HepG2 (cell line): ENCODE results near the gene CHPF. TPM values are rescaled to one million over a fixed set of nuclear protein-coding genes. Genes with fewer than 3 reads are reported as not detected.

ENCODE experiments used
- ATAC-seq: fragments of 200-7000 bp; cut with Tn5 transposase; 3 replicates; pipeline ENCODE4 v1.9.1; 2020; ENCODE audit warnings: mild to moderate bottlenecking, moderate library complexity
- BruUV-seq: library from RNA; stranded (reverse); fragments of 400-500 nt; replicated peaks from 2 replicates; lab custom pipeline; 2021; lab: Mats Ljungman, UMichigan
- CTCF ChIA-PET: fragments of 300-600 bp; formaldehyde crosslinking; extraction: SDS; loops from one replicate; lab custom pipeline; 2021; ENCODE audit warnings: low total read pairs, inconsistent platforms, low intra/inter-chr PET ratio; lab: Yijun Ruan, JAX
- POLR2A ChIA-PET: fragments of 350-600 bp; sonication (Branson Sonifier 250); formaldehyde crosslinking; loops from one replicate; lab custom pipeline; 2020; ENCODE audit warnings: antibody characterized with exemption, inconsistent platforms; lab: Yijun Ruan, JAX
- DNase-seq: peaks from one replicate; pipeline ENCODE4 v3.0.0-alpha.2; 2015; ENCODE audit warnings: low spot score
- FAIRE-seq: peaks from 3 replicates; lab custom pipeline; 2011; peaks lifted over from hg19 to GRCh38; lab: Jason Lieb, UNC
- H2AFZ ChIP-seq: one replicate; pipeline ENCODE4 v1.6.1; 2011; ENCODE audit warnings: low read length, inconsistent platforms
- H3K27ac ChIP-seq: fragments of 300-600 bp; 3 replicates; pipeline ENCODE4 v1.8.0; 2011; ENCODE audit warnings: mixed run types, mild to moderate bottlenecking, mixed read lengths, low read length, inconsistent platforms; ENCODE audit not compliant: insufficient read depth; ENCODE audit errors: extremely low read length
- H3K27me3 ChIP-seq, 2 experiments: fragments of 200-600 bp in 1 of 2; 2 replicates in 1 of 2; 3 replicates in 1 of 2; pipeline versions ENCODE4 v1.6.0 to v1.8.0; 2011; ENCODE audit warnings: low read length in 2 of 2, mild to moderate bottlenecking in 2 of 2, moderate library complexity in 2 of 2, inconsistent platforms in 1 of 2; ENCODE audit not compliant: insufficient read depth in 2 of 2, control insufficient read depth in 1 of 2
- H3K36me3 ChIP-seq, 2 experiments: fragments of 200-600 bp in 1 of 2; replicated peaks in 1 of 2; 2 replicates in 1 of 2; 3 replicates in 1 of 2; pipeline versions ENCODE4 v1.5.1 to v1.8.0; 2011; ENCODE audit warnings: low read length in 2 of 2, inconsistent platforms in 1 of 2; ENCODE audit not compliant: insufficient read depth in 2 of 2, control insufficient read depth in 1 of 2
- H3K4me1 ChIP-seq: 2 replicates; pipeline ENCODE4 v1.5.1; 2012; ENCODE audit warnings: low read length, inconsistent platforms; ENCODE audit not compliant: insufficient read depth
- H3K4me2 ChIP-seq: 2 replicates; pipeline ENCODE4 v1.6.0; 2011; ENCODE audit warnings: low read depth, low read length, inconsistent platforms
- H3K4me3 ChIP-seq, 3 experiments: fragments of 200-600 bp in 1 of 3; sonication (generic), shearing (Covaris generic) in 1 of 3; replicated peaks in 1 of 3; 2 replicates each; pipeline ENCODE4 v1.5.1; 2011 to 2016; ENCODE audit warnings: low read length in 3 of 3, inconsistent platforms in 2 of 3, low read depth in 2 of 3, mild to moderate bottlenecking in 2 of 3, control low read depth in 1 of 3, mixed read lengths in 1 of 3; ENCODE audit not compliant: insufficient read depth in 1 of 3
- H3K79me2 ChIP-seq: one replicate; pipeline ENCODE4 v1.6.1; 2011; ENCODE audit warnings: low read length, inconsistent platforms; ENCODE audit not compliant: insufficient read depth
- H3K9ac ChIP-seq: 2 replicates; pipeline ENCODE4 v1.6.0; 2011; ENCODE audit warnings: mild to moderate bottlenecking, low read depth, low read length, inconsistent platforms; ENCODE audit not compliant: insufficient read depth
- H3K9me3 ChIP-seq: 2 replicates; pipeline ENCODE4 v1.5.1; 2012; ENCODE audit warnings: mild to moderate bottlenecking, low read length
- H4K20me1 ChIP-seq: 2 replicates; pipeline ENCODE4 v1.6.0; 2011; ENCODE audit warnings: inconsistent platforms, mild to moderate bottlenecking, low read length, moderate library complexity; ENCODE audit not compliant: insufficient read depth
- AGO1 ChIP-seq: fragments of 200-400 bp; formaldehyde crosslinking; IDR thresholded peaks from 2 replicates; pipeline ENCODE4 v1.6.1; 2017; ENCODE audit warnings: mild to moderate bottlenecking, low read depth, low read length, moderate library complexity; ENCODE audit not compliant: poor library complexity, severe bottlenecking
- KMT2A ChIP-seq: sonication (generic); formaldehyde crosslinking; IDR thresholded peaks from 2 replicates; pipeline ENCODE4 v1.4.0; 2020; ENCODE audit warnings: missing genetic modification reagents
- MAZ ChIP-seq, 2 experiments: sonication (generic) in 1 of 2; formaldehyde crosslinking in 1 of 2; IDR thresholded peaks; 2 replicates each; pipeline versions ENCODE4 v1.5.0 to v1.6.1; 2012 to 2020; ENCODE audit warnings: low read depth in 2 of 2, mild to moderate bottlenecking in 2 of 2, borderline replicate concordance in 1 of 2, improper control_type of control experiment in 1 of 2, low read length in 1 of 2, missing genetic modification reagents in 1 of 2, moderate library complexity in 1 of 2
- SMC3 ChIP-seq: IDR thresholded peaks from 2 replicates; pipeline ENCODE4 v1.6.1; 2011; ENCODE audit warnings: low read length, improper control_type of control experiment
- SRF ChIP-seq: IDR thresholded peaks from 2 replicates; pipeline ENCODE4 v1.6.1; 2011; ENCODE audit warnings: mild to moderate bottlenecking, low read depth, low read length, moderate library complexity
- STAG1 ChIP-seq: sonication (generic); formaldehyde crosslinking; IDR thresholded peaks from 2 replicates; pipeline ENCODE4 v1.4.0; 2020; ENCODE audit warnings: missing genetic modification reagents
- ZNF563 ChIP-seq: sonication (generic); formaldehyde crosslinking; IDR thresholded peaks from 2 replicates; pipeline ENCODE4 v1.8.0; 2022; ENCODE audit warnings: mild to moderate bottlenecking, moderate library complexity, missing genetic modification reagents
- ZNF619 ChIP-seq: sonication (generic); formaldehyde crosslinking; IDR thresholded peaks from 2 replicates; pipeline ENCODE4 v1.4.0; 2020; ENCODE audit warnings: mild to moderate bottlenecking, missing genetic modification reagents
- ZNF710 ChIP-seq: sonication (generic); formaldehyde crosslinking; IDR thresholded peaks from 2 replicates; pipeline ENCODE4 v1.5.0; 2020; ENCODE audit warnings: mild to moderate bottlenecking, missing genetic modification reagents, borderline replicate concordance
- ZNF776 ChIP-seq: sonication (generic); formaldehyde crosslinking; IDR thresholded peaks from 2 replicates; pipeline ENCODE4 v1.4.0; 2020; ENCODE audit warnings: mild to moderate bottlenecking, missing genetic modification reagents
- WGBS: methylation state at CpG from one replicate; pipeline ENCODE4 v1.1.6; 2017; ENCODE audit warnings: low lambda C conversion rate; 5-methylcytosine and 5-hydroxymethylcytosine counted together
- in situ Hi-C: cut with HindIII; loops from 2 replicates; pipeline ENCODE4 v1.10.0; 2017; ENCODE audit warnings: low pct_unique_long_range_greater_than_20kb; ENCODE audit not compliant: extremely low pct_ligation_motif_present
- intact Hi-C: fragments of 100-400 bp; cut with micrococcal nuclease; formaldehyde crosslinking; loops from one replicate; pipeline ENCODE4 v1.10.0; 2022; ENCODE audit not compliant: unreplicated experiment
- polyA plus RNA-seq, 8 experiments: library from polyadenylated mRNA; depleted of rRNA in 3 of 8; stranded (reverse) in 7 of 8; unstranded in 1 of 8; fragments of >200 nt; fragmentation: Illumina TruSeq in 4 of 8; extraction: Trizol in 4 of 8; gene quantifications; 2 replicates each; pipeline versions ENCODE4 v1.2.1 to v1.2.3, GENCODE V29; 2011 to 2016; ENCODE audit warnings: low read depth in 4 of 8, missing spikeins in 1 of 8, mixed read lengths in 1 of 8; ENCODE audit not compliant: insufficient read depth in 1 of 8
- total RNA-seq, 5 experiments: library from RNA; depleted of rRNA; stranded (reverse); fragments of >200 nt; fragmentation: Illumina TruSeq; extraction: Trizol; gene quantifications; 2 replicates each; pipeline ENCODE4 v1.2.3, GENCODE V29; 2016; ENCODE audit warnings: low read depth in 1 of 5
- TF ChIP-seq, protein P1 (sequence below): sonication (generic); formaldehyde crosslinking; IDR thresholded peaks from 2 replicates; pipeline ENCODE4 v1.4.0; 2020; ENCODE audit warnings: missing genetic modification reagents
- TF ChIP-seq, protein P2 (sequence below): sonication (generic); formaldehyde crosslinking; IDR thresholded peaks from 2 replicates; pipeline ENCODE4 v1.5.0; 2020; ENCODE audit warnings: mild to moderate bottlenecking, missing genetic modification reagents, moderate library complexity
- TF ChIP-seq, protein P3 (sequence below): sonication (generic); formaldehyde crosslinking; IDR thresholded peaks from 2 replicates; pipeline ENCODE4 v1.5.0; 2020; ENCODE audit warnings: missing genetic modification reagents, mild to moderate bottlenecking, borderline replicate concordance

Gene CHPF
- total and polyA plus RNA-seq, 2 of the 13 experiments (the other 11 are each of a cell fraction or from before 2014, with no cell fraction given) = 79.6 to 111 TPM

- Histone ChIP-seq H3K9ac (no peak overlapping the region), H3K79me2 (no peaks in the 10 kb centered on the region), H3K9me3 (no peaks in the 10 kb centered on the region), H4K20me1 (no peaks in the 10 kb centered on the region), H2AFZ (no peak overlapping the region), H3K4me1 (peaks cover 35% of the 10 kb centered on the region), H3K4me2 (no peak overlapping the region), H3K27me3 (no peaks in the 10 kb centered on the region), H3K36me3 (peaks cover 15 to 25% of the 10 kb centered on the region in 2 experiments; a peak in 4 of 5 replicates), H3K27ac (no peak overlapping the region), H3K4me3 (no peak overlapping the region)
- CTCF ChIA-PET = interaction anchor here (2.7 to 3.7 kb wide), 2 partner anchors 19 to 82 kb away, joined by 19 to 28 read pairs; no protein-coding TSS in a partner anchor
- ATAC-seq (peak; percentile 18), DNase-seq (no peak), FAIRE-seq (peak; percentile 21)
- no TSS peak for BruUV-seq
- POLR2A ChIA-PET = interaction anchor here (0.9 to 4.2 kb wide), 10 partner anchors 8 to 61 kb away, joined by 3 to 45 read pairs (median 6); partner anchors contain the start of genes CHPF, GMPPA, INHA and OBSL1
- in situ Hi-C loops (loop anchor here (5.0 kb wide), 1 partner anchor 37 kb away; the partner anchor contains the start of gene STK11IP), intact Hi-C loops (loop anchor here (2.0 to 5.0 kb wide), 2 partner anchors 19 to 37 kb away; partner anchors contain the start of gene STK11IP)
- 50% methylated on average over 6 of the region's 8 CpGs for WGBS
- TF ChIP-seq AGO1 = peak; percentile 73
- TF ChIP-seq, protein P1, sequence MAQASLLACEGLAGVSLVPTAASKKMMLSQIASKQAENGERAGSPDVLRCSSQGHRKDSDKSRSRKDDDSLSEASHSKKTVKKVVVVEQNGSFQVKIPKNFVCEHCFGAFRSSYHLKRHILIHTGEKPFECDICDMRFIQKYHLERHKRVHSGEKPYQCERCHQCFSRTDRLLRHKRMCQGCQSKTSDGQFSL = 0 out of 2 replicates have a peak, but pooled peaks have one; percentile 66
- TF ChIP-seq MAZ (IDR thresholded peaks at IDR 0.05; ENCODE audit: borderline replicate concordance, low read depth, low read length) = no peak
- TF ChIP-seq MAZ (CRISPR knock-in tag; IDR thresholded peaks at IDR 0.05; ENCODE audit: low read depth) = 0 out of 2 replicates have a peak, but pooled peaks have one; percentile 24
- TF ChIP-seq, protein P2, sequence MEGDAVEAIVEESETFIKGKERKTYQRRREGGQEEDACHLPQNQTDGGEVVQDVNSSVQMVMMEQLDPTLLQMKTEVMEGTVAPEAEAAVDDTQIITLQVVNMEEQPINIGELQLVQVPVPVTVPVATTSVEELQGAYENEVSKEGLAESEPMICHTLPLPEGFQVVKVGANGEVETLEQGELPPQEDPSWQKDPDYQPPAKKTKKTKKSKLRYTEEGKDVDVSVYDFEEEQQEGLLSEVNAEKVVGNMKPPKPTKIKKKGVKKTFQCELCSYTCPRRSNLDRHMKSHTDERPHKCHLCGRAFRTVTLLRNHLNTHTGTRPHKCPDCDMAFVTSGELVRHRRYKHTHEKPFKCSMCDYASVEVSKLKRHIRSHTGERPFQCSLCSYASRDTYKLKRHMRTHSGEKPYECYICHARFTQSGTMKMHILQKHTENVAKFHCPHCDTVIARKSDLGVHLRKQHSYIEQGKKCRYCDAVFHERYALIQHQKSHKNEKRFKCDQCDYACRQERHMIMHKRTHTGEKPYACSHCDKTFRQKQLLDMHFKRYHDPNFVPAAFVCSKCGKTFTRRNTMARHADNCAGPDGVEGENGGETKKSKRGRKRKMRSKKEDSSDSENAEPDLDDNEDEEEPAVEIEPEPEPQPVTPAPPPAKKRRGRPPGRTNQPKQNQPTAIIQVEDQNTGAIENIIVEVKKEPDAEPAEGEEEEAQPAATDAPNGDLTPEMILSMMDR (CRISPR knock-in tag) = peak; percentile 62
- peak; percentile 57; the same call in 1 of the 2 replicates for TF ChIP-seq ZNF563
- 0 out of 2 replicates have a peak, but pooled peaks have one; percentile 10 for TF ChIP-seq KMT2A (CRISPR knock-in tag)
- peak; percentile 66; the same call in 1 of the 2 replicates for TF ChIP-seq SRF
- TF ChIP-seq ZNF776 (CRISPR knock-in tag) = 0 out of 2 replicates have a peak, but pooled peaks have one; percentile 12
- TF ChIP-seq SMC3 = peak; percentile 30
- TF ChIP-seq, protein P3, sequence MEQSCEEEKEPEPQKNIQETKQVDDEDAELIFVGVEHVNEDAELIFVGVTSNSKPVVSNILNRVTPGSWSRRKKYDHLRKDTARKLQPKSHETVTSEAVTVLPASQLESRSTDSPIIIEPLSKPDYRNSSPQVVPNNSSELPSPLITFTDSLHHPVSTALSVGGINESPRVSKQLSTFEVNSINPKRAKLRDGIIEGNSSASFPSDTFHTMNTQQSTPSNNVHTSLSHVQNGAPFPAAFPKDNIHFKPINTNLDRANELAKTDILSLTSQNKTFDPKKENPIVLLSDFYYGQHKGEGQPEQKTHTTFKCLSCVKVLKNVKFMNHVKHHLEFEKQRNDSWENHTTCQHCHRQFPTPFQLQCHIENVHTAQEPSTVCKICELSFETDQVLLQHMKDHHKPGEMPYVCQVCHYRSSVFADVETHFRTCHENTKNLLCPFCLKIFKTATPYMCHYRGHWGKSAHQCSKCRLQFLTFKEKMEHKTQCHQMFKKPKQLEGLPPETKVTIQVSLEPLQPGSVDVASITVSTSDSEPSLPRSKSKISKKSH = peak; percentile 9; the same call in 1 of the 2 replicates
- TF ChIP-seq STAG1 (CRISPR knock-in tag) = peak; percentile 31; the same call in 1 of the 2 replicates
- no peak for TF ChIP-seq ZNF710 (CRISPR knock-in tag)
- no peak for TF ChIP-seq ZNF619 (CRISPR knock-in tag)
These were observed 16.7 kb upstream of the CHPF start for GRCh38 chr2:219560037-219560892.
